ENCODE measurements around the gene TTC29.

- no peak for TF ChIP-seq POLR2A (IDR thresholded peaks at IDR 0.05)
- no peak for TF ChIP-seq POLR2AphosphoS5 (IDR thresholded peaks at IDR 0.05)
- TF ChIP-seq CTCF (IDR thresholded peaks at IDR 0.05), result no peak
- TF ChIP-seq EP300 (IDR thresholded peaks at IDR 0.05), result no peak
These were observed 23.5 kb upstream of the TTC29 start for GRCh38 chr4:146969126-146969525.

All from sigmoid colon (tissue), 4 donors.